ENCODE results near the gene DUS4L.

Gene DUS4L

GRCh38 chr7:107615910-107616680 lies 52.3 kb downstream of the DUS4L start:
- DNase-seq (ENCODE audit: low spot score): no peak

- DNase-seq (ENCODE audit: low spot score): no peak
Measured at GRCh38 chr7:107622429-107622828, 58.7 kb downstream of the DUS4L start.

GRCh38 chr7:107622894-107623293 lies 59.1 kb downstream of the DUS4L start:
- DNase-seq (ENCODE audit: low spot score): no peak

- no peak for DNase-seq (ENCODE audit: low spot score)
Measured at GRCh38 chr7:107627002-107627401, 63.2 kb downstream of the DUS4L start.

Data from SW480 (cell line).